Endothelial cell of umbilical vein (primary cell): ENCODE measurements around the gene RDH5. TPM values are rescaled to one million over a fixed set of nuclear protein-coding genes. Genes with fewer than 3 reads are reported as not detected.

Experiments
- BruUV-seq: library from RNA; stranded (reverse); fragments of 400-500 nt; replicated peaks from 2 replicates; lab custom pipeline; 2021; lab: Mats Ljungman, UMichigan
- CTCF ChIA-PET: fragments of 300-600, 350-600 bp; sonication (Branson Sonifier 250); formaldehyde crosslinking; loops from one replicate; lab custom pipeline; 2021; ENCODE audit warnings: antibody characterized with exemption, inconsistent platforms; lab: Charles Lee
- POLR2A ChIA-PET: fragments of 300-600, 350-600 bp; sonication (Branson Sonifier 250); formaldehyde crosslinking; loops from one replicate; lab custom pipeline; 2021; ENCODE audit warnings: antibody characterized with exemption, inconsistent platforms; lab: Charles Lee
- DNase-seq: peaks from one replicate; pipeline ENCODE4 v3.0.0-alpha.2; 2011; ENCODE audit warnings: low read depth, low spot score
- FAIRE-seq: peaks from 2 replicates; lab custom pipeline; 2011; peaks lifted over from hg19 to GRCh38; lab: Jason Lieb, UNC
- H2AFZ ChIP-seq: 2 replicates; pipeline ENCODE4 v1.6.0; 2012; ENCODE audit warnings: low read depth, low read length, control low read depth, inconsistent platforms
- H3K27ac ChIP-seq: 2 replicates; pipeline ENCODE4 v1.5.1; 2011; ENCODE audit warnings: low read depth, mild to moderate bottlenecking, control low read depth, low read length, moderate library complexity; ENCODE audit not compliant: insufficient read depth
- H3K27me3 ChIP-seq, 2 experiments: 2 replicates each; pipeline versions ENCODE4 v1.6.0 to v1.6.1; 2011; ENCODE audit warnings: low read length in 2 of 2, mixed read lengths in 1 of 2; ENCODE audit not compliant: control insufficient read depth in 2 of 2, insufficient read depth in 2 of 2
- H3K36me3 ChIP-seq, 2 experiments: 2 replicates in 1 of 2; 3 replicates in 1 of 2; pipeline ENCODE4 v1.5.1; 2011; ENCODE audit warnings: low read length in 2 of 2, mild to moderate bottlenecking in 1 of 2, moderate library complexity in 1 of 2; ENCODE audit not compliant: control insufficient read depth in 2 of 2, insufficient read depth in 2 of 2; ENCODE audit errors: extremely low read depth in 1 of 2
- H3K4me1 ChIP-seq: 3 replicates; pipeline ENCODE4 v1.5.1; 2011; ENCODE audit warnings: mild to moderate bottlenecking, low read length; ENCODE audit not compliant: control insufficient read depth, insufficient read depth; ENCODE audit errors: extremely low read depth
- H3K4me2 ChIP-seq: 2 replicates; pipeline ENCODE4 v1.6.1; 2011; ENCODE audit warnings: low read length, control low read depth, mixed read lengths; ENCODE audit not compliant: insufficient read depth
- H3K4me3 ChIP-seq, 3 experiments: fragments of 200-600 bp in 1 of 3; sonication (generic), shearing (Covaris generic) in 1 of 3; replicated peaks in 1 of 3; 2 replicates each; pipeline ENCODE4 v1.5.1; 2011 to 2016; ENCODE audit warnings: control low read depth in 3 of 3, low read length in 3 of 3, mild to moderate bottlenecking in 2 of 3, inconsistent platforms in 1 of 3, low read depth in 1 of 3, moderate library complexity in 1 of 3; ENCODE audit not compliant: insufficient read depth in 1 of 3
- H3K79me2 ChIP-seq: 2 replicates; pipeline ENCODE4 v1.6.0; 2012; ENCODE audit warnings: low read length, inconsistent platforms; ENCODE audit not compliant: control insufficient read depth, insufficient read depth
- H3K9ac ChIP-seq: replicated peaks from 2 replicates; pipeline ENCODE3; 2011; ENCODE audit warnings: low read length, control low read depth; ENCODE audit not compliant: insufficient read depth; ENCODE audit errors: extremely low read depth
- H3K9me1 ChIP-seq: replicated peaks from 3 replicates; pipeline ENCODE4 v1.6.0; 2011; ENCODE audit warnings: mild to moderate bottlenecking, low read length; ENCODE audit not compliant: control insufficient read depth, insufficient read depth; ENCODE audit errors: extremely low read depth
- H3K9me3 ChIP-seq: replicated peaks from 2 replicates; pipeline ENCODE4 v1.5.1; 2012; ENCODE audit warnings: low read length, inconsistent platforms; ENCODE audit not compliant: control insufficient read depth, insufficient read depth
- H4K20me1 ChIP-seq: replicated peaks from 2 replicates; pipeline ENCODE3; 2011; ENCODE audit warnings: mild to moderate bottlenecking, low read length; ENCODE audit not compliant: control insufficient read depth, insufficient read depth; ENCODE audit errors: extremely low read depth
- CTCF ChIP-seq, 2 donors: IDR thresholded peaks; 1 replicate in 1 of 2; 2 replicates in 1 of 2; pipeline ENCODE4 v1.5.1; 2011; ENCODE audit warnings: low read length in 2 of 2, mild to moderate bottlenecking in 2 of 2, moderate library complexity in 2 of 2, control low read depth in 1 of 2, inconsistent platforms in 1 of 2, low read depth in 1 of 2; ENCODE audit not compliant: insufficient read depth in 1 of 2; ENCODE audit errors: extremely low read depth in 1 of 2
- EZH2 ChIP-seq: IDR thresholded peaks from 2 replicates; pipeline ENCODE4 v1.6.1; 2012; ENCODE audit warnings: borderline replicate concordance, low read depth, mild to moderate bottlenecking, moderate library complexity, low read length, inconsistent platforms; ENCODE audit not compliant: severe bottlenecking
- FOS ChIP-seq: IDR thresholded peaks from 2 replicates; pipeline ENCODE4 v1.6.1; 2011; ENCODE audit warnings: mild to moderate bottlenecking, low read length, moderate library complexity, borderline replicate concordance; ENCODE audit not compliant: insufficient read depth
- GATA2 ChIP-seq: IDR thresholded peaks from 2 replicates; pipeline ENCODE4 v1.7.0; 2011; ENCODE audit warnings: low read depth, mild to moderate bottlenecking, moderate library complexity, mixed read lengths, low read length; ENCODE audit not compliant: insufficient read length, insufficient read depth
- JUN ChIP-seq: IDR thresholded peaks from 2 replicates; pipeline ENCODE4 v1.6.1; 2011; ENCODE audit warnings: borderline replicate concordance, low read depth; ENCODE audit not compliant: insufficient read length, insufficient read depth
- MAX ChIP-seq: IDR thresholded peaks from 2 replicates; pipeline ENCODE4 v1.6.1; 2011; ENCODE audit not compliant: insufficient read depth, insufficient read length
- MYC ChIP-seq: IDR thresholded peaks from one replicate; pipeline ENCODE4 v1.6.1; 2011; ENCODE audit warnings: mild to moderate bottlenecking, low read depth, low read length
- POLR2A ChIP-seq: IDR thresholded peaks from 2 replicates; pipeline ENCODE4 v1.6.1; 2012; ENCODE audit warnings: low read depth, mild to moderate bottlenecking, control low read depth, low read length
- POLR2AphosphoS5 ChIP-seq: IDR thresholded peaks from 2 replicates; pipeline ENCODE4 v1.6.1; 2012; ENCODE audit warnings: low read depth, mild to moderate bottlenecking, control low read depth, low read length, moderate library complexity; ENCODE audit not compliant: insufficient read depth
- dilution Hi-C: fragments of 300-500 bp; cut with MboI; formaldehyde crosslinking; loops from one replicate; pipeline ENCODE4 v1.15.0; 2019; ENCODE audit warnings: low sequenced_read_pairs; ENCODE audit not compliant: extremely low pct_ligation_motif_present
- intact Hi-C: fragments of 100-400 bp; cut with micrococcal nuclease; formaldehyde crosslinking; loops from one replicate; pipeline ENCODE4 v1.10.0; 2022
- polyA plus RNA-seq, 4 experiments: library from polyadenylated mRNA; depleted of rRNA in 3 of 4; stranded (reverse) in 3 of 4; unstranded in 1 of 4; fragments of >200 nt; gene quantifications; 2 replicates each; pipeline versions ENCODE4 v1.2.1 to v1.2.3, GENCODE V29; 2011 to 2012; ENCODE audit warnings: missing spikeins in 1 of 4
- total RNA-seq: library from RNA; stranded (reverse); gene quantifications from 2 replicates; pipeline ENCODE4 v1.2.3, GENCODE V29; 2021

The RDH5 gene
- total and polyA plus RNA-seq, 2 donors (not counting 3 experiments of a cell fraction or from before 2014, with no cell fraction given): 2.7 to 3.7 TPM

GRCh38 chr12:55767156-55767555 is 47.0 kb downstream of the RDH5 start:
- DNase-seq: no peak
- dilution Hi-C loops: no loop called here
- no peak for TF ChIP-seq POLR2A
- no peak for TF ChIP-seq GATA2
- no peak for TF ChIP-seq EZH2
- TF ChIP-seq JUN: no peak
- no peak for TF ChIP-seq POLR2AphosphoS5
- TF ChIP-seq CTCF (IDR thresholded peaks at IDR 0.05; ENCODE audit: extremely low read depth in 1 of 2, insufficient read depth in 1 of 2, low read depth in 1 of 2, low read length in 2 of 2): no peak
- TF ChIP-seq FOS: no peak
- TF ChIP-seq MAX: no peak
- no peak for TF ChIP-seq MYC
- Histone ChIP-seq H2AFZ (no peak overlapping the region), H3K27ac (no peak overlapping the region), H3K9ac (no peak overlapping the region), H3K4me2 (no peak overlapping the region), H3K4me1 (no peaks in the 10 kb centered on the region), H3K27me3 (no peaks in the 10 kb centered on the region), H3K79me2 (peaks cover 11% of the 10 kb centered on the region), H3K4me3 (no peak overlapping the region), H4K20me1 (no peaks in the 10 kb centered on the region), H3K36me3 (peaks cover 4 to 18% of the 10 kb centered on the region in 2 experiments), H3K9me1 (no peaks in the 10 kb centered on the region), H3K9me3 (no peaks in the 10 kb centered on the region)
- ChIA-PET POLR2A (no interaction called here), CTCF (interaction anchor here (0.6 kb wide), 1 partner anchor 23 kb away, joined by 4 read pairs; no protein-coding TSS in a partner anchor)
- no peak for FAIRE-seq
- intact Hi-C loops: no loop called here
- BruUV-seq: no TSS peak
